Natural killer cell (primary cell): ENCODE data around the gene PIK3R1. TPM values are rescaled to one million over a fixed set of nuclear protein-coding genes. Genes with fewer than 3 reads are reported as not detected.

Experiments used
- ATAC-seq, 3 donors: fragments of 150-1000 bp in 2 of 3; fragments of 200-7000 bp in 1 of 3; cut with Tn5 transposase; 1 replicate in 1 of 3; 2 replicates in 2 of 3; pipeline ENCODE4 v1.10.0; 2021; ENCODE audit warnings: mild to moderate bottlenecking in 2 of 3, moderate library complexity in 2 of 3
- DNase-seq, 2 donors: peaks; one replicate each; pipeline versions ENCODE4 v3.0.0 to v3.0.0-alpha.2; 2013 to 2021; ENCODE audit warnings: mixed read lengths in 1 of 2
- H3K27ac ChIP-seq: one replicate; pipeline ENCODE4 v1.5.1; 2013; ENCODE audit warnings: mild to moderate bottlenecking, low read length
- H3K27me3 ChIP-seq: one replicate; pipeline ENCODE4 v1.6.1; 2013; ENCODE audit warnings: low read length; ENCODE audit not compliant: control insufficient read depth, insufficient read depth
- H3K36me3 ChIP-seq: one replicate; pipeline ENCODE4 v1.6.1; 2013; ENCODE audit warnings: low read length; ENCODE audit not compliant: control insufficient read depth, insufficient read depth
- H3K4me1 ChIP-seq: one replicate; pipeline ENCODE4 v1.6.1; 2013; ENCODE audit warnings: low read length; ENCODE audit not compliant: control insufficient read depth, insufficient read depth
- H3K4me3 ChIP-seq: one replicate; pipeline ENCODE4 v1.5.1; 2013; ENCODE audit warnings: low read length
- H3K9me3 ChIP-seq: one replicate; pipeline ENCODE4 v1.6.1; 2013; ENCODE audit warnings: low read length; ENCODE audit not compliant: control insufficient read depth, insufficient read depth
- H3K27ac Mint-ChIP-seq, 2 donors: one replicate each; pipeline ENCODE4 v1.8.0; 2022; ENCODE audit warnings: mild to moderate bottlenecking in 2 of 2, mixed read lengths in 2 of 2, moderate library complexity in 1 of 2
- H3K27me3 Mint-ChIP-seq, 2 donors: one replicate each; pipeline ENCODE4 v1.8.0; 2022; ENCODE audit warnings: low read depth in 2 of 2, mixed read lengths in 2 of 2
- H3K36me3 Mint-ChIP-seq: one replicate; pipeline ENCODE4 v1.8.0; 2022; ENCODE audit warnings: mixed read lengths
- H3K4me1 Mint-ChIP-seq, 2 donors: one replicate each; pipeline ENCODE4 v1.8.0; 2022; ENCODE audit warnings: mixed read lengths in 2 of 2
- H3K4me3 Mint-ChIP-seq: one replicate; pipeline ENCODE4 v1.8.0; 2022; ENCODE audit warnings: mild to moderate bottlenecking, moderate library complexity, mixed read lengths
- H3K9me3 Mint-ChIP-seq, 2 donors: one replicate each; pipeline ENCODE4 v1.8.0; 2022; ENCODE audit warnings: mixed read lengths in 2 of 2
- WGBS: methylation state at CpG from one replicate; pipeline ENCODE4 v1.1.7; 2013; ENCODE audit warnings: missing lambda C conversion rate; ENCODE audit not compliant: insufficient coverage; 5-methylcytosine and 5-hydroxymethylcytosine counted together
- intact Hi-C: fragments of 100-400 bp; cut with micrococcal nuclease; formaldehyde crosslinking; loops from one replicate; pipeline ENCODE4 v1.14.2; 2022
- total RNA-seq, 4 donors: library from RNA; stranded (reverse); fragments of 120-200 nt in 1 of 4; gene quantifications; one replicate each; pipeline versions ENCODE4 v1.2.3 to v1.2.4, GENCODE V29; 2013 to 2022
- TF ChIP-seq, protein P1 (sequence below): fragments of 200-600 bp; IDR thresholded peaks from one replicate; pipeline ENCODE4 v1.8.0; 2022; ENCODE audit warnings: antibody characterized with exemption

Gene PIK3R1
- total RNA-seq = 100 to 1,000 TPM; 307 to 365 (median 313) TPM
- total RNA-seq (2013) = 182 TPM

DNA sequence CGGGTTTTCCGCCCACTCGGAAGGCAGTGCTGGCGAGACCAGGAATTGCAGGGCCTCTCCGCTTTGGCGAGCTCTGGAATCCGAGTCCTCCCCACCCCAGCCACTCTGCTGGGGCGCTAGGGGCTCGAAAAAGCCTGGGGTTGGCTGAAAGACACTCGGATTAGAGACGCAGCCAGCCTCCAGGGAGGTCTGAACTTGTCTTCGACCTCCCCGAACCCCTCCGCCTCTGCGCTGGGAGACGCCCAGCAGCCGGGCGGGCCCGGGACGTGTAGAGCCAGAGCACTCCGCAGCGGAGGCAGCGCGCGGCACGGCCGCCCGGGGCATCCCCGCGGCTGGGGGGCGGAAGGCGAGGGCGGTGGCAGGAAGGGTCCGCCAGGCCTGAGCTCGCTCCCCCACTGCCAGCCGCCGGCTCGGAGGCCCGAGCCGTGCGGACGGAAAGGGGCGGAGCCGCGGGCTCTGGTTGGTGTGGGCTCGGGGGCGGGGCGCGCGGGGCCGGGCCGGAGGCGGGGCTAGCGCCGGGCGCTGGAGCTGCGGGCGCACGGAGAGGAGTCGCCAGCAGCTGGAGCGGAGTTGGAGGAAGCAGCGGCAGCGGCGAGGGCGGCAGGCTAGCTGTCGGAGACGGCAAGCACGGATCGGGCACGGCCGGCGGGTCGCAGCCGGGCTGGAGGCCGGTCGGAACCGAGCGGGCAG, at the start of gene PIK3R1:
PIK3R1 (plus strand) TSS at position 549 of the 690 bp plus-strand sequence. CDS start 10,920 bp downstream, outside the sequence.
- Mint-ChIP-seq H3K9me3 (no peaks in the 10 kb centered on the region), H3K36me3 (no peaks in the 10 kb centered on the region), H3K27me3 (no peaks in the 10 kb centered on the region), H3K4me3 (peak within 1 kb of the TSS; percentile 92), H3K4me1 (peaks cover 38 to 48% of the 10 kb centered on the region in 2 donors), H3K27ac (peak within 1 kb of the TSS; percentile 86 to 90)
- TF ChIP-seq, protein P1, sequence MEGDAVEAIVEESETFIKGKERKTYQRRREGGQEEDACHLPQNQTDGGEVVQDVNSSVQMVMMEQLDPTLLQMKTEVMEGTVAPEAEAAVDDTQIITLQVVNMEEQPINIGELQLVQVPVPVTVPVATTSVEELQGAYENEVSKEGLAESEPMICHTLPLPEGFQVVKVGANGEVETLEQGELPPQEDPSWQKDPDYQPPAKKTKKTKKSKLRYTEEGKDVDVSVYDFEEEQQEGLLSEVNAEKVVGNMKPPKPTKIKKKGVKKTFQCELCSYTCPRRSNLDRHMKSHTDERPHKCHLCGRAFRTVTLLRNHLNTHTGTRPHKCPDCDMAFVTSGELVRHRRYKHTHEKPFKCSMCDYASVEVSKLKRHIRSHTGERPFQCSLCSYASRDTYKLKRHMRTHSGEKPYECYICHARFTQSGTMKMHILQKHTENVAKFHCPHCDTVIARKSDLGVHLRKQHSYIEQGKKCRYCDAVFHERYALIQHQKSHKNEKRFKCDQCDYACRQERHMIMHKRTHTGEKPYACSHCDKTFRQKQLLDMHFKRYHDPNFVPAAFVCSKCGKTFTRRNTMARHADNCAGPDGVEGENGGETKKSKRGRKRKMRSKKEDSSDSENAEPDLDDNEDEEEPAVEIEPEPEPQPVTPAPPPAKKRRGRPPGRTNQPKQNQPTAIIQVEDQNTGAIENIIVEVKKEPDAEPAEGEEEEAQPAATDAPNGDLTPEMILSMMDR = peak; percentile 19
- Histone ChIP-seq H3K4me3 (peak within 1 kb of the TSS; percentile 94), H3K4me1 (peaks cover 13% of the 10 kb centered on the region), H3K36me3 (no peaks in the 10 kb centered on the region), H3K27ac (peak within 1 kb of the TSS; percentile 98), H3K27me3 (no peaks in the 10 kb centered on the region), H3K9me3 (peaks cover 8% of the 10 kb centered on the region)
- DNase-seq (peak; percentile 95), ATAC-seq (peak; percentile 81 to 95 (median 86))
- under 1% methylated on average over 78 of the region's 78 CpGs for WGBS
- intact Hi-C loops = loop anchor here (10.0 kb wide), 1 partner anchor 701 kb away; no protein-coding TSS in a partner anchor

DNA sequence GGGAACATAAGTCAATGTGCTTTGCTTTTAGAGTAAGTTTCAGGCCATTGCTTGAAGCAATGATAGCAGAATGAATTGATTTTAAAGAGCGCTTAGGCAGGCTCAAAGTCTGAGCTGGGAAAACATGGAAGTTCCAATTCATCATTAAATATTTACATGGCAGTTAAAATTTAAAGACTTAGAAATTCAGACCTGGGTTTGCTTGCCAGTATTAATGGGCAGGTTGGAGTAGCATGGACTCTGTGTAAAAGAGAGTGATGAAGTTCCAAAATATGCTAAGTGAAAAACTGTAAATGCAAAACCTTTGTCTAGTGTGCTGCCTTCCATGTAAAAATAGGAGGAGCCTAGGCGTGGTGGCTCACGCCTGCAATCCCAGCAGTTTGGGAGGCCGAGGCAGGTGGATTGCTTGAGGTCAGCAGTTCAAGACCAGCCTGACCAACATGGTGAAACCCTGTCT, 48.3 kb upstream of the PIK3R1 start:
- TF ChIP-seq, protein P1 = no peak
- intact Hi-C loops = no loop called here
- Mint-ChIP-seq H3K4me1 (no peaks in the 10 kb centered on the region), H3K36me3 (no peaks in the 10 kb centered on the region), H3K4me3 (no peak overlapping the region), H3K27me3 (peaks cover 0 to 4% of the 10 kb centered on the region in 2 donors), H3K9me3 (no peaks in the 10 kb centered on the region), H3K27ac (no peak overlapping the region)
- WGBS = 98% methylated on average over 4 of the region's 4 CpGs
- DNase-seq = no peak
- Histone ChIP-seq H3K27ac (no peak overlapping the region), H3K9me3 (no peaks in the 10 kb centered on the region), H3K4me3 (no peak overlapping the region), H3K36me3 (no peaks in the 10 kb centered on the region), H3K27me3 (no peaks in the 10 kb centered on the region), H3K4me1 (no peaks in the 10 kb centered on the region)
- no peak for ATAC-seq

DNA sequence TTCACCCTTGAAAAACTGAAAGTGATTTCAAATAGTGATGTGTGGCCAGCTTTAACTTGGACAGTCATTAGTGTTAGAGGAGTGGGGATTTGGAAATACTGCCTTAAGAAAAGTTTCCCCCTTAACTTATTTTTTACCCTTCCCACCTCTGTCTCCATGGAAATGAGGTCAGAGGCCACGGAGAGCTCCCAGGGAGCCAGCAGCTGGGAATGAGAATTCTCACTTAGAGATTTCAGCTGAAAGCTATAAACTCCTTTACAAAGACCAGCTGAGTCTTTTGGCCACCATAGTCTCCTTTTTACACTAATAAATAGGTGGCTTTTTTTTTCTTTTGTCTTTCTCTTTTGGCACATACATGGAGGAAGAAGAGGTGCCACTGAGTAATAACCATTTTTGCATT, 45.7 kb upstream of the PIK3R1 start:
- TF ChIP-seq, protein P1 = no peak
- no peaks in the 10 kb centered on the region for H3K36me3 Mint-ChIP-seq
- H3K27ac Mint-ChIP-seq = no peak overlapping the region
- no peaks in the 10 kb centered on the region for H3K36me3 ChIP-seq
- no peaks in the 10 kb centered on the region for H3K9me3 ChIP-seq
- H3K27me3 ChIP-seq = no peaks in the 10 kb centered on the region
- H3K4me1 Mint-ChIP-seq = no peaks in the 10 kb centered on the region
- no peak overlapping the region for H3K4me3 ChIP-seq
- no peaks in the 10 kb centered on the region for H3K9me3 Mint-ChIP-seq
- peaks cover 0 to 4% of the 10 kb centered on the region in 2 donors for H3K27me3 Mint-ChIP-seq
- DNase-seq (no peak), ATAC-seq (no peak)
- H3K4me3 Mint-ChIP-seq = no peak overlapping the region
- intact Hi-C loops = no loop called here
- 62% methylated on average over 1 of the region's 1 CpG for WGBS
- H3K4me1 ChIP-seq = no peaks in the 10 kb centered on the region
- no peak overlapping the region for H3K27ac ChIP-seq
